ENCODE measurements around the gene OR5B3. TPM values are rescaled to one million over a fixed set of nuclear protein-coding genes. Genes with fewer than 3 reads are reported as not detected.

OR5B3 gene
- total RNA-seq, 1 experiment from 2014 or later = not detected

- ATAC-seq (no peak), DNase-seq (ENCODE audit: low spot score) (no peak)
- Mint-ChIP-seq H3K27ac (no peak overlapping the region), H3K36me3 (no peaks in the 10 kb centered on the region), H3K4me1 (no peaks in the 10 kb centered on the region), H3K9me3 (no peaks in the 10 kb centered on the region), H3K27me3 (ENCODE audit: low read depth) (no peaks in the 10 kb centered on the region; the same call in 1 of the 2 replicates), H3K4me3 (no peak overlapping the region)
- ChIA-PET CTCF (no interaction called here), POLR2A (no interaction called here)
- TF ChIP-seq GTF2I (CRISPR knock-in tag; conservative IDR thresholded peaks at IDR 0.05) (no peak), SMAD3 (CRISPR knock-in tag; IDR thresholded peaks at IDR 0.05; ENCODE audit: borderline replicate concordance) (no peak), TCF7 (CRISPR knock-in tag; IDR thresholded peaks at IDR 0.05; ENCODE audit: low read depth) (no peak), CREM (CRISPR knock-in tag; IDR thresholded peaks at IDR 0.05) (no peak), ELF4 (CRISPR knock-in tag; IDR thresholded peaks at IDR 0.05; ENCODE audit: low read depth) (no peak), JAZF1 (CRISPR knock-in tag; IDR thresholded peaks at IDR 0.05) (no peak), GABPB1 (CRISPR knock-in tag; IDR thresholded peaks at IDR 0.05) (no peak), MXD4 (CRISPR knock-in tag; IDR thresholded peaks at IDR 0.05; ENCODE audit: borderline replicate concordance) (no peak), ZBTB21 (CRISPR knock-in tag; IDR thresholded peaks at IDR 0.05; ENCODE audit: borderline replicate concordance) (no peak), IRF1 (CRISPR knock-in tag; IDR thresholded peaks at IDR 0.05) (no peak), ZNF423 (CRISPR knock-in tag; IDR thresholded peaks at IDR 0.05) (no peak), NFATC4 (CRISPR knock-in tag; IDR thresholded peaks at IDR 0.05) (no peak), ATF3 (CRISPR knock-in tag; conservative IDR thresholded peaks at IDR 0.05) (no peak), ZNF138 (CRISPR knock-in tag; conservative IDR thresholded peaks at IDR 0.05) (no peak), ZNF263 (CRISPR knock-in tag; IDR thresholded peaks at IDR 0.05; ENCODE audit: low read depth) (no peak), ERG (CRISPR knock-in tag; IDR thresholded peaks at IDR 0.05) (no peak), STAT6 (CRISPR knock-in tag; conservative IDR thresholded peaks at IDR 0.05; ENCODE audit: low read depth) (no peak), ZNF425 (CRISPR knock-in tag; conservative IDR thresholded peaks at IDR 0.05) (no peak), FOXP1 (CRISPR knock-in tag; IDR thresholded peaks at IDR 0.05; ENCODE audit: borderline replicate concordance) (no peak)
Measured at GRCh38 chr11:58354727-58355126, 51.9 kb downstream of the OR5B3 start.

Other genes starting within 250 kb of the OR5B3 start
- gene OR9Q2, start 217.8 kb downstream of the OR5B3 start, total RNA-seq (2021) = not detected in 3 replicates
- gene OR1S2, start 202.7 kb downstream of the OR5B3 start, total RNA-seq (2021) = not detected in 3 replicates
- not detected in 3 replicates for gene OR1S1, start 194.2 kb downstream of the OR5B3 start, total RNA-seq (2021)
- not detected in 3 replicates for gene OR10Q1, start 178.0 kb downstream of the OR5B3 start, total RNA-seq (2021)
- not detected in 3 replicates for gene OR10W1, start 138.6 kb downstream of the OR5B3 start, total RNA-seq (2021)
- not detected in 3 replicates for gene OR5B17, start 47.8 kb downstream of the OR5B3 start, total RNA-seq (2021)
- gene OR5B2, start 21.2 kb upstream of the OR5B3 start, total RNA-seq (2021) = not detected in 3 replicates
- not detected in 3 replicates for gene OR5B12, start 35.4 kb upstream of the OR5B3 start, total RNA-seq (2021)
- not detected in 3 replicates for gene OR5B21, start 101.2 kb upstream of the OR5B3 start, total RNA-seq (2021)
- gene LPXN, start 169.0 kb upstream of the OR5B3 start, total RNA-seq (2021) = 2.1 to 2.7 TPM (median 2.6 TPM) in 3 replicates
- gene ZFP91, start 172.2 kb upstream of the OR5B3 start, total RNA-seq (2021) = 27.0 to 29.0 TPM (median 28.1 TPM) in 3 replicates
- gene CNTF, start 215.8 kb upstream of the OR5B3 start, total RNA-seq (2021) = 0.55 to 1.6 TPM (median 0.82 TPM) in 3 replicates

Data from WTC11 (cell line).